ENCODE data around the gene TMEM131L.
A peak's percentile ranks its signal among the peaks of the same experiment; 100 is the strongest.

Gene TMEM131L

GRCh38 chr4:153520227-153520626 is 54.1 kb downstream of the TMEM131L start:
- no CpG with 5 or more reads among the region's 4 CpGs for WGBS (ENCODE audit: extremely low coverage, insufficient coverage, insufficient read length)
- H2BK5ac ChIP-seq (ENCODE audit: low read depth, low read length, poor library complexity) = no peak overlapping the region
- no peak overlapping the region for H3K23ac ChIP-seq (ENCODE audit: low read length)
- H3K18ac ChIP-seq (ENCODE audit: low read length) = no peak overlapping the region
- no peaks in the 10 kb centered on the region for H3K36me3 ChIP-seq (ENCODE audit: control insufficient read depth in 1 of 2, insufficient read depth in 2 of 2, low read length in 2 of 2)
- no peak overlapping the region for H3K4ac ChIP-seq (ENCODE audit: low read depth, low read length)
- H4K8ac ChIP-seq (ENCODE audit: low read depth, low read length) = no peak overlapping the region
- no peak overlapping the region for H2AFZ ChIP-seq (ENCODE audit: insufficient read depth, low read length, poor library complexity)
- no peaks in the 10 kb centered on the region for H3K79me2 ChIP-seq (ENCODE audit: control insufficient read depth, insufficient read depth, low read length, poor library complexity)
- H3K14ac ChIP-seq (ENCODE audit: low read length) = no peak overlapping the region
- H3K79me1 ChIP-seq (ENCODE audit: low read length) = peaks cover 2% of the 10 kb centered on the region
- no peak overlapping the region for H4K12ac ChIP-seq (ENCODE audit: low read depth, low read length)
- H3K4me2 ChIP-seq (ENCODE audit: low read length) = no peak overlapping the region
- no peak overlapping the region for H3K4me3 ChIP-seq (ENCODE audit: low read depth, low read length)
- H3K9ac ChIP-seq (ENCODE audit: low read length) = no peak overlapping the region
- no peak overlapping the region for H2AK5ac ChIP-seq (ENCODE audit: low read length)
- H3K27me3 ChIP-seq (ENCODE audit: insufficient read depth, low read length) = no peaks in the 10 kb centered on the region
- no peaks in the 10 kb centered on the region for H3K9me3 ChIP-seq (ENCODE audit: insufficient read depth, low read depth, low read length)
- H2BK12ac ChIP-seq (ENCODE audit: low read length) = no peak overlapping the region
- no peak overlapping the region for H2BK120ac ChIP-seq (ENCODE audit: insufficient read depth, low read length, poor library complexity)
- no peak overlapping the region for H4K91ac ChIP-seq (ENCODE audit: low read depth, low read length)
- DNase-seq = no peak
- no peak overlapping the region for H3K27ac ChIP-seq (ENCODE audit: low read depth, low read length)
- H3K4me1 ChIP-seq (ENCODE audit: control insufficient read depth in 1 of 2, insufficient read depth in 2 of 2, low read length in 2 of 2) = peaks cover 3 to 4% of the 10 kb centered on the region in 2 experiments

- Histone ChIP-seq H3K4me1 (ENCODE audit: control insufficient read depth in 1 of 2, insufficient read depth in 2 of 2, low read length in 2 of 2) (peaks cover 3 to 4% of the 10 kb centered on the region in 2 experiments), H3K36me3 (ENCODE audit: control insufficient read depth in 1 of 2, insufficient read depth in 2 of 2, low read length in 2 of 2) (no peaks in the 10 kb centered on the region), H2BK120ac (ENCODE audit: insufficient read depth, low read length, poor library complexity) (no peak overlapping the region), H2AFZ (ENCODE audit: insufficient read depth, low read length, poor library complexity) (no peak overlapping the region), H3K9me3 (ENCODE audit: insufficient read depth, low read depth, low read length) (no peaks in the 10 kb centered on the region), H3K79me1 (ENCODE audit: low read length) (peaks cover 2% of the 10 kb centered on the region), H2AK5ac (ENCODE audit: low read length) (no peak overlapping the region), H3K27ac (ENCODE audit: low read depth, low read length) (no peak overlapping the region), H3K18ac (ENCODE audit: low read length) (no peak overlapping the region), H4K8ac (ENCODE audit: low read depth, low read length) (no peak overlapping the region), H4K12ac (ENCODE audit: low read depth, low read length) (no peak overlapping the region), H3K4me2 (ENCODE audit: low read length) (no peak overlapping the region), H3K14ac (ENCODE audit: low read length) (no peak overlapping the region), H2BK5ac (ENCODE audit: low read depth, low read length, poor library complexity) (no peak overlapping the region), H3K4me3 (ENCODE audit: low read depth, low read length) (no peak overlapping the region), H4K91ac (ENCODE audit: low read depth, low read length) (no peak overlapping the region), H3K27me3 (ENCODE audit: insufficient read depth, low read length) (no peaks in the 10 kb centered on the region), H2BK12ac (ENCODE audit: low read length) (no peak overlapping the region), H3K9ac (ENCODE audit: low read length) (peak overlapping the region; percentile 62), H3K4ac (ENCODE audit: low read depth, low read length) (no peak overlapping the region), H3K23ac (ENCODE audit: low read length) (no peak overlapping the region), H3K79me2 (ENCODE audit: control insufficient read depth, insufficient read depth, low read length, poor library complexity) (no peaks in the 10 kb centered on the region)
- WGBS (ENCODE audit: extremely low coverage, insufficient coverage, insufficient read length) = 100% methylated on average over 3 of the region's 8 CpGs
- DNase-seq = no peak
Measured at GRCh38 chr4:153520801-153521329, 54.7 kb downstream of the TMEM131L start.

GRCh38 chr4:153521478-153521877 is 55.3 kb downstream of the TMEM131L start:
- H3K4me2 ChIP-seq (ENCODE audit: low read length) = no peak overlapping the region
- H3K36me3 ChIP-seq (ENCODE audit: control insufficient read depth in 1 of 2, insufficient read depth in 2 of 2, low read length in 2 of 2) = no peaks in the 10 kb centered on the region
- H3K18ac ChIP-seq (ENCODE audit: low read length) = no peak overlapping the region
- H3K9ac ChIP-seq (ENCODE audit: low read length) = no peak overlapping the region
- H3K79me2 ChIP-seq (ENCODE audit: control insufficient read depth, insufficient read depth, low read length, poor library complexity) = no peaks in the 10 kb centered on the region
- no peak overlapping the region for H3K23ac ChIP-seq (ENCODE audit: low read length)
- peaks cover 2% of the 10 kb centered on the region for H3K79me1 ChIP-seq (ENCODE audit: low read length)
- WGBS (ENCODE audit: extremely low coverage, insufficient coverage, insufficient read length) = no CpG with 5 or more reads among the region's 10 CpGs
- H2AK5ac ChIP-seq (ENCODE audit: low read length) = no peak overlapping the region
- H3K27me3 ChIP-seq (ENCODE audit: insufficient read depth, low read length) = no peaks in the 10 kb centered on the region
- H3K4ac ChIP-seq (ENCODE audit: low read depth, low read length) = no peak overlapping the region
- H2AFZ ChIP-seq (ENCODE audit: insufficient read depth, low read length, poor library complexity) = no peak overlapping the region
- DNase-seq = no peak
- H2BK5ac ChIP-seq (ENCODE audit: low read depth, low read length, poor library complexity) = no peak overlapping the region
- H2BK120ac ChIP-seq (ENCODE audit: insufficient read depth, low read length, poor library complexity) = no peak overlapping the region
- no peak overlapping the region for H3K4me3 ChIP-seq (ENCODE audit: low read depth, low read length)
- peaks cover 3 to 4% of the 10 kb centered on the region in 2 experiments for H3K4me1 ChIP-seq (ENCODE audit: control insufficient read depth in 1 of 2, insufficient read depth in 2 of 2, low read length in 2 of 2)
- no peaks in the 10 kb centered on the region for H3K9me3 ChIP-seq (ENCODE audit: insufficient read depth, low read depth, low read length)
- no peak overlapping the region for H4K12ac ChIP-seq (ENCODE audit: low read depth, low read length)
- no peak overlapping the region for H2BK12ac ChIP-seq (ENCODE audit: low read length)
- H3K14ac ChIP-seq (ENCODE audit: low read length) = no peak overlapping the region
- H3K27ac ChIP-seq (ENCODE audit: low read depth, low read length) = no peak overlapping the region
- no peak overlapping the region for H4K91ac ChIP-seq (ENCODE audit: low read depth, low read length)
- H4K8ac ChIP-seq (ENCODE audit: low read depth, low read length) = no peak overlapping the region

- Histone ChIP-seq H3K14ac (ENCODE audit: low read length) (no peak overlapping the region), H3K4me1 (ENCODE audit: control insufficient read depth in 1 of 2, insufficient read depth in 2 of 2, low read length in 2 of 2) (peaks cover 3 to 4% of the 10 kb centered on the region in 2 experiments), H3K4me2 (ENCODE audit: low read length) (no peak overlapping the region), H2AK5ac (ENCODE audit: low read length) (no peak overlapping the region), H3K27ac (ENCODE audit: low read depth, low read length) (no peak overlapping the region), H2BK12ac (ENCODE audit: low read length) (no peak overlapping the region), H3K79me1 (ENCODE audit: low read length) (peaks cover 2% of the 10 kb centered on the region), H3K27me3 (ENCODE audit: insufficient read depth, low read length) (no peaks in the 10 kb centered on the region), H3K18ac (ENCODE audit: low read length) (no peak overlapping the region), H3K9me3 (ENCODE audit: insufficient read depth, low read depth, low read length) (no peaks in the 10 kb centered on the region), H3K79me2 (ENCODE audit: control insufficient read depth, insufficient read depth, low read length, poor library complexity) (no peaks in the 10 kb centered on the region), H3K23ac (ENCODE audit: low read length) (no peak overlapping the region), H3K4me3 (ENCODE audit: low read depth, low read length) (no peak overlapping the region), H3K36me3 (ENCODE audit: control insufficient read depth in 1 of 2, insufficient read depth in 2 of 2, low read length in 2 of 2) (no peaks in the 10 kb centered on the region), H3K4ac (ENCODE audit: low read depth, low read length) (no peak overlapping the region), H4K8ac (ENCODE audit: low read depth, low read length) (no peak overlapping the region), H4K12ac (ENCODE audit: low read depth, low read length) (no peak overlapping the region), H3K9ac (ENCODE audit: low read length) (no peak overlapping the region), H2BK120ac (ENCODE audit: insufficient read depth, low read length, poor library complexity) (no peak overlapping the region), H2AFZ (ENCODE audit: insufficient read depth, low read length, poor library complexity) (no peak overlapping the region), H2BK5ac (ENCODE audit: low read depth, low read length, poor library complexity) (no peak overlapping the region), H4K91ac (ENCODE audit: low read depth, low read length) (no peak overlapping the region)
- WGBS (ENCODE audit: extremely low coverage, insufficient coverage, insufficient read length) = no CpG with 5 or more reads among the region's 17 CpGs
- no peak for DNase-seq
Measured at GRCh38 chr4:153521999-153522801, 56.0 kb downstream of the TMEM131L start.
